Measurements from ENCODE around the gene CCDC198.

CCDC198 gene

GRCh38 chr14:57464008-57464730, 29.5 kb downstream of the CCDC198 start:
- Histone ChIP-seq H3K36me3 (ENCODE audit: control insufficient read depth in 2 of 2, insufficient read depth in 2 of 2, low read length in 2 of 2) (no peaks in the 10 kb centered on the region), H3K4me1 (ENCODE audit: control insufficient read depth, insufficient read depth, low read length) (no peaks in the 10 kb centered on the region), H3K9ac (ENCODE audit: low read length in 2 of 2) (no peak overlapping the region), H3K27ac (ENCODE audit: low read length) (no peak overlapping the region), H3K4me3 (ENCODE audit: low read length in 2 of 2) (no peak overlapping the region), H3K9me3 (ENCODE audit: control insufficient read depth in 2 of 2, low read length in 2 of 2) (no peaks in the 10 kb centered on the region), H3K27me3 (ENCODE audit: control insufficient read depth in 1 of 2, insufficient read depth in 2 of 2, low read length in 2 of 2) (no peaks in the 10 kb centered on the region)

- H3K27ac ChIP-seq (ENCODE audit: low read length) = no peak overlapping the region
- H3K4me1 ChIP-seq (ENCODE audit: control insufficient read depth, insufficient read depth, low read length) = no peaks in the 10 kb centered on the region
- H3K9ac ChIP-seq (ENCODE audit: low read length in 2 of 2) = no peak overlapping the region
- no peak overlapping the region for H3K4me3 ChIP-seq (ENCODE audit: low read length in 2 of 2)
- H3K36me3 ChIP-seq (ENCODE audit: control insufficient read depth in 2 of 2, insufficient read depth in 2 of 2, low read length in 2 of 2) = no peaks in the 10 kb centered on the region
- H3K27me3 ChIP-seq (ENCODE audit: control insufficient read depth in 1 of 2, insufficient read depth in 2 of 2, low read length in 2 of 2) = no peaks in the 10 kb centered on the region
- no peaks in the 10 kb centered on the region for H3K9me3 ChIP-seq (ENCODE audit: control insufficient read depth in 2 of 2, low read length in 2 of 2)
Measured at GRCh38 chr14:57462551-57462950, 31.1 kb downstream of the CCDC198 start.

GRCh38 chr14:57461777-57462320, 31.8 kb downstream of the CCDC198 start:
- H3K36me3 ChIP-seq (ENCODE audit: control insufficient read depth in 2 of 2, insufficient read depth in 2 of 2, low read length in 2 of 2) = no peaks in the 10 kb centered on the region
- H3K4me3 ChIP-seq (ENCODE audit: low read length in 2 of 2) = no peak overlapping the region
- H3K27me3 ChIP-seq (ENCODE audit: control insufficient read depth in 1 of 2, insufficient read depth in 2 of 2, low read length in 2 of 2) = no peaks in the 10 kb centered on the region
- H3K9ac ChIP-seq (ENCODE audit: low read length in 2 of 2) = no peak overlapping the region
- H3K27ac ChIP-seq (ENCODE audit: low read length) = no peak overlapping the region
- H3K4me1 ChIP-seq (ENCODE audit: control insufficient read depth, insufficient read depth, low read length) = no peaks in the 10 kb centered on the region
- H3K9me3 ChIP-seq (ENCODE audit: control insufficient read depth in 2 of 2, low read length in 2 of 2) = no peaks in the 10 kb centered on the region

- H3K9ac ChIP-seq (ENCODE audit: low read length in 2 of 2) = no peak overlapping the region
- H3K4me3 ChIP-seq (ENCODE audit: low read length in 2 of 2) = no peak overlapping the region
- H3K9me3 ChIP-seq (ENCODE audit: control insufficient read depth in 2 of 2, low read length in 2 of 2) = peaks cover 0 to 3% of the 10 kb centered on the region in 2 donors
- no peak overlapping the region for H3K27ac ChIP-seq (ENCODE audit: low read length)
- no peaks in the 10 kb centered on the region for H3K27me3 ChIP-seq (ENCODE audit: control insufficient read depth in 1 of 2, insufficient read depth in 2 of 2, low read length in 2 of 2)
- H3K36me3 ChIP-seq (ENCODE audit: control insufficient read depth in 2 of 2, insufficient read depth in 2 of 2, low read length in 2 of 2) = no peaks in the 10 kb centered on the region
- no peaks in the 10 kb centered on the region for H3K4me1 ChIP-seq (ENCODE audit: control insufficient read depth, insufficient read depth, low read length)
Measured at GRCh38 chr14:57435923-57436322, 57.7 kb downstream of the CCDC198 start.

- no peaks in the 10 kb centered on the region for H3K4me1 ChIP-seq (ENCODE audit: control insufficient read depth, insufficient read depth, low read length)
- no peak overlapping the region for H3K9ac ChIP-seq (ENCODE audit: low read length in 2 of 2)
- no peaks in the 10 kb centered on the region for H3K27me3 ChIP-seq (ENCODE audit: control insufficient read depth in 1 of 2, insufficient read depth in 2 of 2, low read length in 2 of 2)
- H3K36me3 ChIP-seq (ENCODE audit: control insufficient read depth in 2 of 2, insufficient read depth in 2 of 2, low read length in 2 of 2) = no peaks in the 10 kb centered on the region
- H3K9me3 ChIP-seq (ENCODE audit: control insufficient read depth in 2 of 2, low read length in 2 of 2) = no peaks in the 10 kb centered on the region
- H3K4me3 ChIP-seq (ENCODE audit: low read length in 2 of 2) = no peak overlapping the region
- no peak overlapping the region for H3K27ac ChIP-seq (ENCODE audit: low read length)
Measured at GRCh38 chr14:57420986-57421385, 72.7 kb downstream of the CCDC198 start.

- no peaks in the 10 kb centered on the region for H3K27me3 ChIP-seq (ENCODE audit: control insufficient read depth in 1 of 2, insufficient read depth in 2 of 2, low read length in 2 of 2)
- no peaks in the 10 kb centered on the region for H3K9me3 ChIP-seq (ENCODE audit: control insufficient read depth in 2 of 2, low read length in 2 of 2)
- no peak overlapping the region for H3K27ac ChIP-seq (ENCODE audit: low read length)
- no peaks in the 10 kb centered on the region for H3K4me1 ChIP-seq (ENCODE audit: control insufficient read depth, insufficient read depth, low read length)
- no peak overlapping the region for H3K9ac ChIP-seq (ENCODE audit: low read length in 2 of 2)
- H3K36me3 ChIP-seq (ENCODE audit: control insufficient read depth in 2 of 2, insufficient read depth in 2 of 2, low read length in 2 of 2) = no peaks in the 10 kb centered on the region
- no peak overlapping the region for H3K4me3 ChIP-seq (ENCODE audit: low read length in 2 of 2)
Measured at GRCh38 chr14:57420033-57420432, 73.6 kb downstream of the CCDC198 start.
